Omental fat pad (tissue), 4 donors: Measurements from ENCODE around the gene ASCC3. TPM values are rescaled to one million over a fixed set of nuclear protein-coding genes. Genes with fewer than 3 reads are reported as not detected.

Experiments
- ATAC-seq: fragments of 150-250 bp; one replicate; pipeline ENCODE4 v1.9.1; 2016; ENCODE audit warnings: mild to moderate bottlenecking, moderate library complexity; ENCODE audit not compliant: low FRiP score
- DNase-seq: peaks from one replicate; pipeline ENCODE4 v3.0.0-alpha.2; 2019; ENCODE audit warnings: low spot score
- CTCF ChIP-seq, 3 donors: fragments of 450-650 bp; IDR thresholded peaks; one replicate each; pipeline ENCODE4 v1.5.1; 2016 to 2017; ENCODE audit warnings: antibody characterized with exemption in 3 of 3, mild to moderate bottlenecking in 3 of 3, moderate library complexity in 2 of 3
- total RNA-seq, 4 donors: library from RNA; depleted of rRNA; stranded (reverse); fragments of >200 nt; gene quantifications; one replicate each; pipeline ENCODE4 v1.1.0, GENCODE V29; 2016

The ASCC3 gene
- total RNA-seq, 4 donors from 2014 or later: 20.1 to 44.8 (median 25.9) TPM

GRCh38 chr6:100712997-100713396 lies 168.1 kb downstream of the ASCC3 start:
- ATAC-seq (no peak), DNase-seq (no peak)
- TF ChIP-seq CTCF (IDR thresholded peaks at IDR 0.05): no peak

GRCh38 chr6:100706491-100706890 lies 174.6 kb downstream of the ASCC3 start:
- no peak for TF ChIP-seq CTCF (IDR thresholded peaks at IDR 0.05)
- no peak for ATAC-seq
- DNase-seq: no peak

GRCh38 chr6:100704961-100705360 lies 176.2 kb downstream of the ASCC3 start:
- ATAC-seq (no peak), DNase-seq (no peak)
- no peak for TF ChIP-seq CTCF (IDR thresholded peaks at IDR 0.05)

- DNase-seq: no peak
- no peak for TF ChIP-seq CTCF (IDR thresholded peaks at IDR 0.05)
These were observed 179.4 kb downstream of the ASCC3 start for GRCh38 chr6:100701728-100702127.

GRCh38 chr6:100700009-100700408 lies 181.1 kb downstream of the ASCC3 start:
- ATAC-seq: no peak
- no peak for TF ChIP-seq CTCF (IDR thresholded peaks at IDR 0.05)

More at GRCh38 chr6:100701728-100702127, 179.4 kb downstream of the ASCC3 start:
- ATAC-seq: no peak

GRCh38 chr6:100695445-100695844 lies 185.7 kb downstream of the ASCC3 start:
- no peak for ATAC-seq
- no peak for TF ChIP-seq CTCF (IDR thresholded peaks at IDR 0.05)

More at GRCh38 chr6:100700009-100700408, 181.1 kb downstream of the ASCC3 start:
- DNase-seq: no peak

GRCh38 chr6:100693249-100693927 lies 187.7 kb downstream of the ASCC3 start:
- DNase-seq (no peak), ATAC-seq (no peak)
- TF ChIP-seq CTCF (IDR thresholded peaks at IDR 0.05): no peak

More at GRCh38 chr6:100695445-100695844, 185.7 kb downstream of the ASCC3 start:
- DNase-seq: no peak
